Activated naive CD8-positive, alpha-beta T cell treated with anti-CD3 and anti-CD28 coated beads, Interleukin-2, amount 50 U/mL, for 24 hours (primary cell): ENCODE results near the gene NT5E.

Experiments
- ATAC-seq: fragments of 150-1000 bp; cut with Tn5 transposase; one replicate; pipeline ENCODE4 v1.10.0; 2021
- DNase-seq: peaks from one replicate; pipeline ENCODE4 v3.0.0; 2021
- H3K27ac Mint-ChIP-seq: one replicate; pipeline ENCODE4 v1.8.0; 2021; ENCODE audit warnings: mild to moderate bottlenecking, mixed read lengths
- H3K27me3 Mint-ChIP-seq: one replicate; pipeline ENCODE4 v1.8.0; 2021; ENCODE audit warnings: mixed read lengths
- H3K36me3 Mint-ChIP-seq: one replicate; pipeline ENCODE4 v1.8.0; 2021; ENCODE audit warnings: low read depth, mixed read lengths
- H3K4me1 Mint-ChIP-seq: one replicate; pipeline ENCODE4 v1.8.0; 2021; ENCODE audit warnings: mixed read lengths
- H3K4me3 Mint-ChIP-seq: one replicate; pipeline ENCODE4 v1.8.0; 2021; ENCODE audit warnings: mild to moderate bottlenecking, moderate library complexity, mixed read lengths
- H3K9me3 Mint-ChIP-seq: one replicate; pipeline ENCODE4 v1.8.0; 2021; ENCODE audit warnings: mixed read lengths

The NT5E gene

DNA sequence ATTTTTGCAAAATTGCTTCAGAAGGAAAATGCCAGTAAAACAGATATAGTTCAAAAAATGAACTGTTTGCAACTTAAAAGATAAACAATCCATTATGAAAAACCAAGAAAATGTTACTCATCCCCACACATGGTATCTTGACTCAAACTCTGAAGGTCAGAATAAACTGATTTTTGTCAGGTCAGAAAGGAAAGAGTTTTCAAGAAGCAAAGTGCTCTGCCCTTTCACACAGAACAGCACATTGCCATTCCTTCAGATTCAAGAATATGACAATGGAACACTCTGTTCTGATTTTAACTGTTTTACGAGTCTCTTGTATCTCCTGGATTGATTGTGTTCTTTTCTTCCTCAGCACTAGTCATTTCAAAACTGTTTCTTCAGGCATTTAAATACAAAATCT lies 33.8 kb upstream of the NT5E start:
- peak; percentile 74 for ATAC-seq

GRCh38 chr6:85416766-85417165 lies 33.1 kb upstream of the NT5E start:
- H3K27ac Mint-ChIP-seq, result no peak overlapping the region
- H3K4me3 Mint-ChIP-seq, result no peak overlapping the region
- peaks cover 37% of the 10 kb centered on the region for H3K4me1 Mint-ChIP-seq
- DNase-seq, result no peak
- peaks cover 8% of the 10 kb centered on the region for H3K9me3 Mint-ChIP-seq
- H3K27me3 Mint-ChIP-seq, result peaks cover 2% of the 10 kb centered on the region
- no peak for ATAC-seq
- H3K36me3 Mint-ChIP-seq, result no peaks in the 10 kb centered on the region

More for the DNA sequence above, 33.8 kb upstream of the NT5E start:
- DNase-seq, result no peak
- Mint-ChIP-seq H3K4me1 (peaks cover 37% of the 10 kb centered on the region), H3K9me3 (peaks cover 8% of the 10 kb centered on the region), H3K27ac (peak overlapping the region; percentile 52), H3K36me3 (no peaks in the 10 kb centered on the region), H3K27me3 (peaks cover 2% of the 10 kb centered on the region), H3K4me3 (no peak overlapping the region)

GRCh38 chr6:85417336-85417735 lies 32.5 kb upstream of the NT5E start:
- peaks cover 8% of the 10 kb centered on the region for H3K9me3 Mint-ChIP-seq

GRCh38 chr6:85418059-85418458 lies 31.8 kb upstream of the NT5E start:
- DNase-seq (no peak), ATAC-seq (no peak)
- peaks cover 39% of the 10 kb centered on the region for H3K4me1 Mint-ChIP-seq
- peaks cover 8% of the 10 kb centered on the region for H3K9me3 Mint-ChIP-seq
- no peak overlapping the region for H3K27ac Mint-ChIP-seq
- H3K36me3 Mint-ChIP-seq, result no peaks in the 10 kb centered on the region
- H3K4me3 Mint-ChIP-seq, result no peak overlapping the region
- H3K27me3 Mint-ChIP-seq, result peaks cover 2% of the 10 kb centered on the region

More at GRCh38 chr6:85417336-85417735, 32.5 kb upstream of the NT5E start:
- Mint-ChIP-seq H3K4me1 (peaks cover 38% of the 10 kb centered on the region), H3K27ac (no peak overlapping the region), H3K4me3 (no peak overlapping the region), H3K36me3 (no peaks in the 10 kb centered on the region), H3K27me3 (peaks cover 2% of the 10 kb centered on the region)
- DNase-seq (no peak), ATAC-seq (no peak)

GRCh38 chr6:85419046-85419759 lies 30.7 kb upstream of the NT5E start:
- Mint-ChIP-seq H3K4me3 (no peak overlapping the region), H3K9me3 (peaks cover 8% of the 10 kb centered on the region), H3K27ac (no peak overlapping the region), H3K27me3 (peaks cover 2% of the 10 kb centered on the region), H3K4me1 (peaks cover 39% of the 10 kb centered on the region), H3K36me3 (no peaks in the 10 kb centered on the region)
- no peak for ATAC-seq
- no peak for DNase-seq

DNA sequence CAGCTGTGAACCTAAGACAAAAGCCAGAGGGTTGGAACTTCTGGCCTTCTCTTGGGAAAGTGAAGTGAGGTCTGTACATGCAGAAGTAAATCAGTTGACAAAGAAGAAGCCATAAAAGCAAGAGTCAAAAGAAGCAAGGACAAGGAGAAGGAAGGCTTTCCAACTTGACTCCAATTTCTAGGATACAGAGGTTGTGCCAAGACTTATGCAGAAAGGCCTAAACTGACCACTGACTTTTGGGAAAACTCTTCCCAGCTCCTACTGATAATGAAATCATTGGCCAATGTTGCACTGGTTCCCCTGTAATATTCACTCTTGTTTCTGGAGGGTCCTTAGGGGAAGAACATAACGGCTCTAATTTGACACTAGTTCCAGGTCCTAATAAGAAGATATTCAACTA lies 29.3 kb upstream of the NT5E start:
- Mint-ChIP-seq H3K4me3 (no peak overlapping the region), H3K4me1 (peaks cover 42% of the 10 kb centered on the region), H3K36me3 (no peaks in the 10 kb centered on the region), H3K9me3 (peaks cover 17% of the 10 kb centered on the region), H3K27ac (no peak overlapping the region), H3K27me3 (no peaks in the 10 kb centered on the region)
- ATAC-seq (no peak), DNase-seq (no peak)

GRCh38 chr6:85421181-85421580 lies 28.7 kb upstream of the NT5E start:
- Mint-ChIP-seq H3K4me1 (peaks cover 37% of the 10 kb centered on the region), H3K27me3 (no peaks in the 10 kb centered on the region), H3K27ac (no peak overlapping the region), H3K36me3 (peaks cover 4% of the 10 kb centered on the region), H3K4me3 (no peak overlapping the region), H3K9me3 (peaks cover 21% of the 10 kb centered on the region)
- no peak for ATAC-seq
- DNase-seq, result no peak

- no peak overlapping the region for H3K4me3 Mint-ChIP-seq
- H3K27me3 Mint-ChIP-seq, result no peaks in the 10 kb centered on the region
- peaks cover 29% of the 10 kb centered on the region for H3K4me1 Mint-ChIP-seq
- H3K27ac Mint-ChIP-seq, result no peak overlapping the region
- peaks cover 22% of the 10 kb centered on the region for H3K9me3 Mint-ChIP-seq
- ATAC-seq (no peak), DNase-seq (no peak)
- H3K36me3 Mint-ChIP-seq, result peaks cover 4% of the 10 kb centered on the region
These were observed 27.9 kb upstream of the NT5E start for GRCh38 chr6:85421972-85422371.

DNA sequence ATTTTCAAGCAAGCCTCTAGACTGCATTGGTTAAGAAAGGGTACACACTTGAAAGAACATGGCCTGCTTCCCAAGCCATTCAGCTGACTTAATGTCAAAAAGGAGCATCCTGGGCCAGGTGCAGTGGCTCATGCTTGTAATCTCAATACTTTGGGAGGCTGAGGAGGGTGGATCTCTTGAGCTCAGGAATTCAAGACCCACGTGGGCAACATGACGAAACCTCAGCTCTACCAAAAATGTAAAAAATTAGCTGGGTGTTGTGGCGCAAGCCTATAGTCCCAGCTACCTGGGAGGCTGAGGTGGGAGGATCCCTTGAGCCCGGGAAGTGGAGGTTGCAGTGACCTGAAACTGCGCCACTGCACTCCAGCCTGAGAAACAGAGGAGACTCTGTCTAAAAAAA lies 26.9 kb upstream of the NT5E start:
- Mint-ChIP-seq H3K27ac (no peak overlapping the region), H3K4me3 (no peak overlapping the region), H3K9me3 (peaks cover 27% of the 10 kb centered on the region)

GRCh38 chr6:85424981-85425380 lies 24.9 kb upstream of the NT5E start:
- H3K36me3 Mint-ChIP-seq, result peaks cover 4% of the 10 kb centered on the region
- no peaks in the 10 kb centered on the region for H3K27me3 Mint-ChIP-seq
- no peak for DNase-seq

More for the DNA sequence above, 26.9 kb upstream of the NT5E start:
- peaks cover 24% of the 10 kb centered on the region for H3K4me1 Mint-ChIP-seq
- no peak for DNase-seq
- H3K27me3 Mint-ChIP-seq, result no peaks in the 10 kb centered on the region
- H3K36me3 Mint-ChIP-seq, result peaks cover 4% of the 10 kb centered on the region
- ATAC-seq, result no peak

GRCh38 chr6:85425997-85426396 lies 23.9 kb upstream of the NT5E start:
- no peak overlapping the region for H3K27ac Mint-ChIP-seq
- no peak overlapping the region for H3K4me3 Mint-ChIP-seq
- DNase-seq (no peak), ATAC-seq (no peak)
- H3K27me3 Mint-ChIP-seq, result no peaks in the 10 kb centered on the region
- peaks cover 4% of the 10 kb centered on the region for H3K36me3 Mint-ChIP-seq
- H3K9me3 Mint-ChIP-seq, result peaks cover 36% of the 10 kb centered on the region
- H3K4me1 Mint-ChIP-seq, result peaks cover 7% of the 10 kb centered on the region

More at GRCh38 chr6:85424981-85425380, 24.9 kb upstream of the NT5E start:
- H3K4me1 Mint-ChIP-seq, result peaks cover 7% of the 10 kb centered on the region
- H3K4me3 Mint-ChIP-seq, result no peak overlapping the region
- no peak for ATAC-seq
- H3K27ac Mint-ChIP-seq, result no peak overlapping the region
- peaks cover 36% of the 10 kb centered on the region for H3K9me3 Mint-ChIP-seq

GRCh38 chr6:85428486-85428885 lies 21.4 kb upstream of the NT5E start:
- Mint-ChIP-seq H3K4me3 (no peak overlapping the region), H3K9me3 (peaks cover 36% of the 10 kb centered on the region), H3K27ac (no peak overlapping the region)

DNA sequence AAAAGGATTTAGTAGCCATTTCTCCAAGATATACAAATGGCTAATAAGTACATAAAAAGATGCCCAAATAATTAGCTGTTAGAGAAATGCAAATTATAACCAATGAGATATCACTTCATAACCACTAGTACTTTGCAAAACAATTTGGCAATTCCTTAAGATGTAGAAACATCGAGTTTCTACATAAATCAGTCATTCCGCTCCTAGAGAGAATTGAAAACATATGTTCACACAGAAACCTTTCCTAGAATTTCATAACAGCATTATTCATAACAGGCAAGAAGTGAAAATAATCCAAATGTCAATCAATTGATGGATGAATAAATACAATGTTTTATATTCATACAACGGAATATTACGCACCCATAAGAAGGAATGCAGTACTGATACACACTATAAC lies 20.5 kb upstream of the NT5E start:
- no peaks in the 10 kb centered on the region for H3K27me3 Mint-ChIP-seq
- H3K4me1 Mint-ChIP-seq, result peaks cover 4% of the 10 kb centered on the region
- no peak for ATAC-seq
- no peak overlapping the region for H3K27ac Mint-ChIP-seq
- peaks cover 36% of the 10 kb centered on the region for H3K9me3 Mint-ChIP-seq
- DNase-seq, result no peak
- H3K4me3 Mint-ChIP-seq, result no peak overlapping the region
- peaks cover 4% of the 10 kb centered on the region for H3K36me3 Mint-ChIP-seq

More at GRCh38 chr6:85428486-85428885, 21.4 kb upstream of the NT5E start:
- Mint-ChIP-seq H3K4me1 (peaks cover 4% of the 10 kb centered on the region), H3K36me3 (peaks cover 4% of the 10 kb centered on the region), H3K27me3 (no peaks in the 10 kb centered on the region)
- DNase-seq, result no peak
- ATAC-seq, result no peak

DNA sequence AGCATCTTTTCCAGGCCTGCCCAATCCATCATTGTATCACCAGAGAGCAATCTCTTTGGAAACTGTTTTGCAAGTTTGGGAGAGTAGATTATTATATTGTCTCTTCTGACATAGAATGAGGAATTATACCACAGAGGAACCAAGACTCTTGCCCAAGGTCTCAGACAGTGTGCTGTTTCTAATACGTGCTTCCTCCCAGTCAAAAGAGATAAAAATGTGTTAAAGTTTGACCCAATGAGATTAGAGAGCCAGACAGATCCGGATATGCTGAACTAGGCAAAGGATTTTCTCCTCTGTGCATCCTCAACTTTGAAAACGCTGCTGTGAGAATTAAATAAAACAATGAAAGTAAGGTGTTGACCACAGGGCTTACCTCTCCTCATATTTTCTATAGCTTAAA lies 18.6 kb upstream of the NT5E start:
- no peak overlapping the region for H3K27ac Mint-ChIP-seq
- no peaks in the 10 kb centered on the region for H3K27me3 Mint-ChIP-seq
- H3K4me3 Mint-ChIP-seq, result no peak overlapping the region
- no peak for DNase-seq
- no peaks in the 10 kb centered on the region for H3K36me3 Mint-ChIP-seq
- peaks cover 23% of the 10 kb centered on the region for H3K9me3 Mint-ChIP-seq
- no peaks in the 10 kb centered on the region for H3K4me1 Mint-ChIP-seq
- no peak for ATAC-seq

GRCh38 chr6:85432554-85432953 lies 17.3 kb upstream of the NT5E start:
- Mint-ChIP-seq H3K4me1 (no peaks in the 10 kb centered on the region), H3K4me3 (no peak overlapping the region), H3K27me3 (no peaks in the 10 kb centered on the region), H3K36me3 (no peaks in the 10 kb centered on the region), H3K27ac (no peak overlapping the region), H3K9me3 (peaks cover 13% of the 10 kb centered on the region)
- DNase-seq (no peak), ATAC-seq (no peak)
